Measurements from ENCODE around the gene BPIFB2.

GRCh38 chr20:32966382-32966781 is 41.1 kb upstream of the BPIFB2 start:
- TF ChIP-seq, protein P1, sequence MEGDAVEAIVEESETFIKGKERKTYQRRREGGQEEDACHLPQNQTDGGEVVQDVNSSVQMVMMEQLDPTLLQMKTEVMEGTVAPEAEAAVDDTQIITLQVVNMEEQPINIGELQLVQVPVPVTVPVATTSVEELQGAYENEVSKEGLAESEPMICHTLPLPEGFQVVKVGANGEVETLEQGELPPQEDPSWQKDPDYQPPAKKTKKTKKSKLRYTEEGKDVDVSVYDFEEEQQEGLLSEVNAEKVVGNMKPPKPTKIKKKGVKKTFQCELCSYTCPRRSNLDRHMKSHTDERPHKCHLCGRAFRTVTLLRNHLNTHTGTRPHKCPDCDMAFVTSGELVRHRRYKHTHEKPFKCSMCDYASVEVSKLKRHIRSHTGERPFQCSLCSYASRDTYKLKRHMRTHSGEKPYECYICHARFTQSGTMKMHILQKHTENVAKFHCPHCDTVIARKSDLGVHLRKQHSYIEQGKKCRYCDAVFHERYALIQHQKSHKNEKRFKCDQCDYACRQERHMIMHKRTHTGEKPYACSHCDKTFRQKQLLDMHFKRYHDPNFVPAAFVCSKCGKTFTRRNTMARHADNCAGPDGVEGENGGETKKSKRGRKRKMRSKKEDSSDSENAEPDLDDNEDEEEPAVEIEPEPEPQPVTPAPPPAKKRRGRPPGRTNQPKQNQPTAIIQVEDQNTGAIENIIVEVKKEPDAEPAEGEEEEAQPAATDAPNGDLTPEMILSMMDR (IDR thresholded peaks at IDR 0.05 in 2 of 3, conservative IDR thresholded peaks at IDR 0.05 in 1 of 3; ENCODE audit: control insufficient read depth in 2 of 3, extremely low read depth in 1 of 3, insufficient read depth in 1 of 3, low read depth in 3 of 3, low read length in 3 of 3) = no peak
- TF ChIP-seq RBBP5 (conservative IDR thresholded peaks at IDR 0.05) (no peak), YY1 (IDR thresholded peaks at IDR 0.05; ENCODE audit: low read depth, low read length) (no peak), GATAD2B (conservative IDR thresholded peaks at IDR 0.05; ENCODE audit: low read depth) (no peak), JUNB (IDR thresholded peaks at IDR 0.05) (no peak), CEBPB (IDR thresholded peaks at IDR 0.05; ENCODE audit: borderline replicate concordance in 1 of 2, low read depth in 2 of 2, low read length in 2 of 2) (no peak), CUX1 (IDR thresholded peaks at IDR 0.05; ENCODE audit: insufficient replicate concordance, low read depth, low read length) (no peak), EED (IDR thresholded peaks at IDR 0.05; ENCODE audit: low read depth) (no peak)

Measured in GM12878 (cell line).